HG03460 (cell line): ENCODE results near the gene TNFRSF4.

Source experiments
- ATAC-seq: cut with Tn5 transposase; IDR thresholded peaks from one replicate; pipeline ENCODE4 v1.9.1; 2021; ENCODE audit not compliant: unreplicated experiment

TNFRSF4 gene

DNA sequence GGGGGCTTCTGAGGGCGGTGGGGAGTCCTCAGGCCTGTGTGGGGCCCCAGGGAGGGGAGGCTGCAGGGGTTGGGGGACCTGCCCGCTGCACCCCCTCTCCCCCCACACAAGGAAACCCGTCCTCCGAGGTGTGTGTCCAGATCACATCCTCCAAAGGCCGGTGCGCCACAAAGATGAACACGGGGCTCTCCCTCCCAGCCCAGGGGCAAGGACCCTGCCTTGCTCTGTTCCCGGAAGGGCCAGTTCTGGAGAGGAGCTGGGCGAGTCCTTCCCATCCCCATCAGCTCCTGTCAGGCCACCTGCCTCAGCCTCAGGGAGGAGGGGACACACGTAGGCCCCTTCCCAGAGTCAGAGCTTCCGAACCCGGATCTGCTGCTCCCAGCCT, 42.8 kb downstream of the TNFRSF4 start:
- no peak for ATAC-seq

DNA sequence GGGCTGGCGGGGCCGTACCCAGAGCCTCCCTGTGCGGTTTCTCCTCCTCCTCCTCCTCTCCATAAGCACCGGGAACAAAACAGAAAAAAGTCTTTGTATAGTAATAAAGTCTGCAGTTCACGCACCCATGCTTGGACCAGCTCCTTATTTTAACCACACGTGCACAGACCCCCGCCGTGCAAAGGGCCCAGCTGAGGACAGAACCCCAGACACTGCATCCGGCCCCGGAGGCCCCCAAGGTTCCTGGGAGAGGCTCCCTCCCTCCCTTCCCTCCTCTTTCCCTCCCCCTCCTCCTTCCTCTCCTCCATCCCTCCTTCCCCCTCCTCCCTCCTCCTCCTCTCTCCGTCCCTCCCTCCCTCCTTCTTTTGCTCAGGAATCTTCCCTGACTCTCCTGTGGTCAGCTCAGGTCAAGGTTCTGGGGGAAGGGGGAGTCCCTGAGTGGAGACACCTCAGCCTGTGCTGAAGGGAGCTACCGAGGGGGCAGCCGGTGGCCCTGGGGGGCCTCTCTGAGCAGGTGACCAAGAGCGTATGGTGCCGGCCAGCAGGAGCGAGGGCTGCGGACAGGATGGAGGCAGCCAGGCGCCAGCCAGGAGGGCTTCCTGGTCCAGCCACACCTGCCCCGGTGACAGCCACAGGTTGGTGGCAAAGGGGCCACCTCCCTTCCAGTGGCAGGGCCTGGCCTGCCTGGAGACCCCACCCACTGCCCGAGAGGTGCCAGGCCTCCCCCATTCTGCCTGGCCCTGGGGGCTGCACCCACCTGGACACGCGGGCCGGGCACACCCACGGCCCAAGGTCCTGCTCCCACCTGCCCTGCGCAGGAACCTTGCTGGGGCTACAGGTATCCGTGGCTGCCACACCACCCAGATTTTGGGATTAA, 43.5 kb downstream of the TNFRSF4 start:
- ATAC-seq = no peak

DNA sequence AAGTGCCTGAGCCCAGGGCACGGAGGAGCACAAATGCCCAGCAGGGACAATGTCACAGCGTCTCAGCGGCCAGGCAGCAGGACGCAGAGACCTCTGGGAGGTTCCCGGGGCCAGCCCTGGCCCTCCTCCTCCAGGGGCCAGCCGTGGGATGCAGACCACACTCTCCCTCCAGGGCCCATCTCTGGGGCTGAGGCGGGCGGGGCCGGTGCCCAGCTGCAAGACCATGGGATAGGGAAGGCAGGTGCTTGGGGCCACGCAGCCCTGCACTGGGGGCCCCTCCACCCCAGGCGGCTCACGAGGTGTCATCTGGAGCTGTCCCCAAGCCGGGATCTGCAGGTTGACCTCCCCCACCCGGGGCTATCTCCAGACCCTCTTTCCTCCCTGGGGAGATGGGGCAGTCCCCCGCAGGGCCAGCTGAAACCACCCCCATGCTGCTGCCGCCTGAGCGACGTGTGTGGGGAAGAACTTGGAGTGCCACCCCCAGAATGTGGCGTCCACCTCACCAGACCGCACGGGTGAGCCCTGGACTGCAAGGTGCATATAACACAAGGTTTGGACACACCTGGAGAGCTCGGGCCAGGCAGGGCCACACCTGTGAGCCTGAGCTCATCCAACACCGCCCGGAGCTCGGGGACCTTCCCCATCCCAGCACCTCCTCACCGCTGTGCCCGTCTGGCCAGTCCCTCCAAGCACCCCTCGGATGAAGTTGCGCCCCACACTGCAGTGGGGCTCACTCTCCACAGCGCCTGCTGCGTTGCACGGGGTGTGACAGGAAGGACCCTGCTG, 44.3 kb downstream of the TNFRSF4 start:
- no peak for ATAC-seq

DNA sequence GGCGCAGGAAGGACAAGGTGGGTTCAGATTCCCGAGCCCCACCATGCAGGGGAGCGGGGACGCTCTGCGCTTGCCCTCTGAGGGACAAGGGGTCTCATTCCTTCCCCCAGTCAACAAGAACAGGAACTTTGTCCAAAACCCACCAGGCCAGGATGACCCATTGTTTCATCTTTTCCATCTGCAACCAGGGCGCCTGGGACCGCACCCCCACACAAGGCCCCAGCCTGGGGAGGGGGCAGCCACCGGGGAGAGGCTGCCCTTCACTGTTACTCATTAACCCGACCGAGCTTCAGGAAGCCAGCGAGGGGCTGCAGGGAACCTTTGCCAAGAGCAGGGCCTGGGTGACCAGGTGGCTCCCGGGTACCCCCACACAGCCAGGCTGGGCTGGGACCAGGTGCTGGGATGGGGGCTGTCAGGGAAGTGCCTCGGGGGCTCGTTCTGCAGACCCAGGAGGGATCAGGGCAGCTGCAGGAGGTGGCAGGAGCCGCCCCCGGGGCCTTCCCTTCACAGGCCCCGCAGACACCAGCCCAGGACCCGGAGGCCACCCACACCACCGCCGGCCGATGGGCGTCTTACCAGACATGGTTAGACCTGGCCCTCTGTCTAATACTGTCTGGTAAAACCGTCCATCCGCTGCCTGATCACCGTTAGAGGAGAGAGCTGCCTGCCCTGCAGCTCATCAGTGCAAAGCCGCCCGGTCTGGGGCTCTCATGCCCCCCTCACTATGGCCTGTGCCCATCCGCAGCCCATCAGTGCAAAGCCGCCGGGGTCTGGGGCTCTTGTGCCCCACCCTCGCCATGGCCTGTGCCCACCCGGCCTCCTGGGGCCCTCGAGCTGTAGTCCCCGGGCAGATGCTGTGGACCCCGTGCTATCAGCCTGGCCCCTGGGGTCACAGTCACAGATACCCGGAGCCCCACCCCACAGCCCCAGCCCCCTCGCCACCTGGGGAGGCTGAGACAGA, 45.2 kb downstream of the TNFRSF4 start:
- ATAC-seq = no peak

DNA sequence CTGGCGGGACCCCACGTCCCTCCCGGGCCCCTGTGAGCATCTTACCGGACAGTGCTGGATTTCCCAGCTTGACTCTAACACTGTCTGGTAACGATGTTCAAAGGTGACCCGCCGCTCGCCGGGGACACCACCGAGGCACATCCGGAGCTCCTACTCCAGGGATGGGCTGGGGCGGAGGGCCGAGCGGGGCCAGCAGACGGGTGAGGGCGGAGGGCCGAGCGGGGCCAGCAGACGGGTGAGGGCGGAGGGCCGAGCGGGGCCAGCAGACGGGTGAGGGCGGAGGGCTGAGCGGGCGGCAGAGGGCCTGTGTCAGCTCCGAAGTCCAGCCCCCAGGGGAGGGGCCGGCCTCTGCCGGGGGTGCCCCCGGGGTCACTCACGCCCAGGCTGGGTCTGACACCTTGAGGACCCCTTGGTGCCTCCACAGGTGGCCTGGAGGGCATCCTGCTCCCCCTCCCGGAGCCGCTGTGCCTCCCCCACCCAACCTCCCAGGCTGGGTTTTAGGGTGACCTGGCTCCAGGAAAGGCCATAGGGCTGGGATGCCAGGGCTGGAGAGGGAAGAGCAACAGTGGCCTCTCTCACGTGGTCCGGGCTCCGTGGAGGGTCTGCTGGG, 46.0 kb downstream of the TNFRSF4 start:
- no peak for ATAC-seq

DNA sequence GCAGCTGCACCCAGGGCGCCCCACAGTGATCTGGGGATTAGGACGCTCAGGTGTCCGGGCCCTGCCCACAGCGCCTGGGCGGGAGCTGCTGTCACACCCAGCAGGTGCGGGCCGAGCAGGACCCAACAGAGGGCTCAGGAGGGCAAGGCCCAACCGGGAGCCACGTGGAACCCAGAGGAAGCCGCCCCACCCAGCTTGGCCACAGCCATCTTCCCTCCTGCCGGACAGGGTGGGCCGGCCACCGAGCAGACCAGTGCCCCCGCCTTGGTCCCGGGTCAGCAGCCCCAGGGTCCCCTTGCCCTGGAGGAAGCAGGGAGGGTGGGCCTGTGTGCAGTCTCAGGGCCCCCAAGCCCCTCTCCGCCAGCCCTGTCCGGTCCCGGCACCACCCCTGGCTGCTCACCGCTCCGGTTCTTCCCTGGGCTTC, 46.5 kb downstream of the TNFRSF4 start:
- ATAC-seq = no peak

DNA sequence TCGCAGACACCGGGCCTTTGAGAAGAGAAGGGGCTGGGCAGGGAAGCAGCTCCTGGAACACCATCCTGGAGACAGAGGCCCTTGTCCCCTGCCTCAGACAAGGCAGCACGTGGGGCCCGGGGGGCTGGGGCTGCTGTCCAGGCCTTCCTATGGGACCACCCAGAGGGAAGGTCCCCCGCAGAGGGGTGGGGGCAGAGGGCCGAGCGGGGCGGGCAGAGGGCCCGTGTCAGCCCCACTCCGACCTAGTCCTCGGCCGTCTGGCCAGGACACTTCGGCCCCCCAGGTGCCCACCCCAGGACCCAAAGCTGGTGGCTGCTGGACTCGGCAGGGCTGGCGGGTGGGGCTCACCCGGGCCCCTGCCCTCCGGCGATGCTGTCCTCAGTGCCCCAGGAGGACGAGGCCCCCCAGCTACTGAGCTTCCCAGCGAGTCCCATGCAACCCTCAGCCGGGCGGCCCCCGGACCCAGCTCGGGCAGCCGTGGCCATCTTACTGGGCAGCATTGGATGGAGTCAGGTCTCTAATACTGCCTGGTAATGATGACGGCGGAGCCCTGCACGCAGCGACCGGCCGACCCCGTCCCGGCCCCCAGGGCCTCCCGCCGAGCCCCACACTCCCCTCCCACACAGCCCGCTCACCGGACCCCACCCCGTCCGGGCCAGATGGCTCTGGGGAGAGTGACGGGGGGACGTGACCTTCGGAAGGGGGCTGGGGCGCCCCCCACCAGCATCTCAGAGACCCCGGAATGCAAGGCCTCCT, 47.1 kb downstream of the TNFRSF4 start:
- no peak for ATAC-seq

DNA sequence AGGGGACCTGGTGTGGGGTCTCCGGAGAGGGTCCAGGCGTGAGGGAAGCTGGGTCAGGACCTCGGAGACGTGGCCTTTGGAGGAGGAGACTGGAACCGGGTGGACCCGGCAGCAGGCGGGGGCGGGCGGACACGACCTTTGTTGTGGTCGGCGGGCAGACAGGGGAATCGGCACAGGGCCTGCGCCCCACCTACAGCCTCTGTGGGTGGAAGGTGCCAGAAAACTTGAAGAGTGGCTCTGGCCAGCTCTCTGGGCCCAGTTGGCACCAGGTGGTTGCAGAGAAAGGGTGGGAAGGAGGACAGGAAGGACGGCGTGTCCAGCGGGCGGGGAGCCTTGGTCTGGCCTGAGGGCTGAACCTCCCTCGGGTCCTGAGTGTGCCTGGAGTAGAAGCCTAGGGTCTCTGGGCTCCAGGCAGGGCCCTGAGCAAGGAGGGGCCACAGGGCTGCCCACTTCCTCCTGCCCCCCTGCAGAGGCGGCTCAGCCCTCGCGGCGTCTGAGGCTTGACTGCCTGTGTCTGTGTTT, 48.0 kb downstream of the TNFRSF4 start:
- no peak for ATAC-seq

DNA sequence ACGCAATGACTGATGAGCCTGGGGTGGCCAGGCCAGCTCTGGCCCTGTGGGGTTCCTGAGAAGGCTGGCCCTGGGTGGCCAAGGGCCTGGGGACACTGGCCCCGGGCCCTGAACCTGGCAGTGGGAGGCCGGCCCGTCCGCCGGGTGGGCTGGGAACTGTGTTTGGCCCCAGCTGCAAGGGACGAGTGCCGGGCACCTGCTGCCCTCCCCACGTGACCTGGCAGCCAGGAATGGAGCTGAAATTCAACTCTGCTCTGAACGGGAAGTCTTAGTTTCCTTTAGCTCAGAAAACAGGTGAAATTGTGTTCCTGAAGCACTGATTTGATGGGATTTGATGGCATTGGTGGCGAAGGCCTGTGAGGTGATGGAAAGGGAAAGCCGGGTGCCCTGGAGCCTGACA, 48.5 kb downstream of the TNFRSF4 start:
- no peak for ATAC-seq

DNA sequence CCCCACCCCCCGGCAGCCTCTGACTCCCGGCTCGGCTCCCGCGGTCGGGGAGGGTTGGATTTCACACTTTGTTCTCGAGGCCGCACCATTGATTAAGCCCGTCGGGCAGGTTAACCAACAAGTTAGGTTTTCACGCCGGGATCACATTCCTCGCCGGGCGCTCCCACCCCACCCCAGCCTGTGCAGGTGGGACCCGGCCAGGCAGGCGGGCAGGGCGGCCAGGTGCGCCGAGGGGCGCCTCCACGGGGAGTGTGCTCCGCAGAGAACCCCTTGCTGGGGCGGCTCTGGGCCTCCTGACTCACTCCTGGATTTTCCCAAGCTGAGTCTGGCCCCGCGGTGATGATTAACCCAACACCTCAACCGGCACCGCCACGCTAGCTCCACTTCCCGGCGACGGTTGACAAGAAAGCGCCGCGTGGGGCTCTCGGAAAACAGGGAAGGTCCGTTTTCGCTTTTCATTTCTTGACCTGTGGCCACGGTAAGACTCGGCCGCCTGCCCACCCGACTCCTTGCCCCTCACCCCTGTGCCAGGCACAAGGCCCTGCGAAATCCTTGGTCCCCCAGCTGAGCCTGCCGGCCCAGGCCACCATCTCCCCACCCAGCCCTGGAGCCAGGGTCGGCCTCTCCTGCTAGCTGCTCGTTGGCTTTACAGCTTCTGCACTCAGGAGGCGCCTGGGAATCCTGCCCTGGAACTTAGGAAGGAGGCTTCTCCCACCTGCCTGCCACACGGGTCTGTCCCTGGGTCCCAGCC, 49.1 kb downstream of the TNFRSF4 start:
- ATAC-seq = no peak

DNA sequence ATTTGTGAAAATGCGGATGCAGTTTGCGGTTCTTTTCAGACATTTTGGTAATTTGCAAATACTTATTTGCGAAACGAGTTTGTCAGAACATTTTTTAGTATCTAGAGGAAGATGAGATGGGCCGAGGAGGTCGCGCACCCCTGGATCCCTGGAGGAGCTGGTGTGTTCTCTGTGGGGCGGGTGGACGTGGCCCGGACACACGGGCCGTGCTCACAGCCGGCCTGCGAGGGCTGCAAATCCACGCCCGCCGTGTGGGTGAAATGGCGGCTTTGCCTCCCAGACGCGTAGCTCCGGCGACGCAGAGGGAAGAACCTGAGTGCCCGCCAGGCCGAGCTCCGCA, 49.6 kb downstream of the TNFRSF4 start:
- no peak for ATAC-seq

DNA sequence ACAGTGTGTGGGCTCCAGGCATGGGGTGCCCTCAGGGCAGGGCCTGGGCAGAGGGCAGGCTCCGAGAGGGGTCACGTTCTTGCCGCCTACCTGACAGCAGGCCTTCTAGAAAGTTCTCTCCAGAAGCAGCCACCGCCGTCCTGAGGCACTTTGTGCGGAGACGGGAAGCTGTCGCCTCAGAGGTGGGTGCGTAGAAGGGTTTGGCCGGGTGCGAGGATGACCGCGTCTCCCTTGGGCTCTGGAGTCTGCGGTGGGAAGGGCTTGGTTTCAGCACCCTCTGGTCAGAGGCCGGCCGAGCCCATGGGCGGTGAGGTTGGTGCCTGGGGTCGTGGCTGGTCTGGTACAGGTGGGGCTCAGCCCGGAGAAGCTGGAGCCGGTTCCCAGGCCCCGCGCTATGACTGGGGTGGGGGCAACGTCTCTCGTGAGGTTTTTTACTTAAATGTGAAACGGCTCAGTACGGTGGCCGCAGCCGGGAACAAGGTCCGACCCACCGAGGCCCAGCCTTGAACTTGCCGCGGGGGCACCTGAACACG, 50.3 kb downstream of the TNFRSF4 start:
- no peak for ATAC-seq

DNA sequence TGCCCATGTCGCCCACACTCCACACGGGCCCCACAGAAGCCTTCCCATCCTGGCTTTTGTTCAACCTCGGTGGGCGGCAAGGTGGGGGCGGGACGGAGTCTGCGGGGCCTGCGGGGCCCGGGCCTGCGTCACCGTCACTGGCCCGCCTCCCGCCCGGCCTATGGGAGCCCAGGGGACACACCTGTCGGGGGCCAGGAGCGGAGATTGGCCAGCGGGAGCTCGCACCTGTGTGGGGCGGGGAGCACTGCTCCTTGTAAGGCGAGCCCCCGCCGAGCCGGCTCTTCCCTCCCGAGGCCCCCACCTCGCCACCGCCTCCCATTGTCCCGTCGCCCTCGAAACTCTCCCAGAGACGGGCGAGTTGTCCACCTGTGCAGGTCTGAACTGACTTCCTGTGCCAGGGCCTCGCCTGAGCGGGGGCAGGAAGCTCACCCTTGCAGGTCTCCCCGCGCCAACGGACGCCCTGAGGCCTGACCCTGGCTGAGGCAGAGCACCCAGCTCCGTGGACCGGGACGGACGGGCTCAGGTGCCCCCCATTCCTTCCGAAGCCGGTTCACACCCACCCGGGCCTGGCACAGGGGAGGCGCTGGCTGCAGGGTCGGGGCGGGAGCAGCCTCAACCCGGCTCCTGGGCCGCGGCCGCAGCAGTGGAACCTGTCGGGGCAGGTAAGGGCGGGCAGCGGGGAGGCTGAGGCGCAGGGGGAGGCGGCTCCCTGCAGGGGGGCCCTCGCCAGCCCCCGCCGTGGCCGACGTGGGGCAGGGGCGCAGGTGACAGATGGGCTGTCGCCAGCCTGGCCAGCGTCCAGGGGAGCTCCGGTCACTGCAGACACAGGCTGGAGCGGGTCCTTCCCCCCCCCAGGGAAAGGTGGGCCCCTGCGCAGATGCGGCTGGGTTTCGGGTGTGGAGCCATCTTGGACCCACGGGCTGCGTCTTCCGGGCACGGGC, 51.1 kb downstream of the TNFRSF4 start:
- no peak for ATAC-seq

DNA sequence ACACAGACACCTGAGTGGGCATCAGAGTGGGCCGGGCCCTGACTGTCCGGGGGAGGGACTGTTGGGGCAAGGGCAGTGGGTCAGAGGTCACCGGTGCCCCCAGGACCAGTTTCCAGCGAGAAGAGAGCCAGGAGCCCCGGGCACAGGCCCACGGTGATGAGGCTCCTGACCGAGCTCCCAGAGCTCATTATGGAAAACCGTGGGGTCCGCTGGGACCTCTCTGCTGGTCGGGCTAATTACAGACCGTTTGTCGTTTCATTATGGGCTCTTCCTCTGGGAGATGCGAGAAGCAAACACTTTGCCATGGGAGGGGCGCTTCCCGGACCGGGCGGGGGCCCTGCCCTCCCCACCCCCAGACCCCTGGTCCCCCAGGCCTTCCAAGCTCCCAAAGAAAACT, 52.3 kb downstream of the TNFRSF4 start:
- no peak for ATAC-seq
